ENCODE measurements around the gene CSRP1. TPM values are rescaled to one million over a fixed set of nuclear protein-coding genes. Genes with fewer than 3 reads are reported as not detected.

Gene CSRP1
- polyA plus RNA-seq, 6 donors from 2014 or later: 25.4 to 35.4 (median 27.8) TPM

DNA sequence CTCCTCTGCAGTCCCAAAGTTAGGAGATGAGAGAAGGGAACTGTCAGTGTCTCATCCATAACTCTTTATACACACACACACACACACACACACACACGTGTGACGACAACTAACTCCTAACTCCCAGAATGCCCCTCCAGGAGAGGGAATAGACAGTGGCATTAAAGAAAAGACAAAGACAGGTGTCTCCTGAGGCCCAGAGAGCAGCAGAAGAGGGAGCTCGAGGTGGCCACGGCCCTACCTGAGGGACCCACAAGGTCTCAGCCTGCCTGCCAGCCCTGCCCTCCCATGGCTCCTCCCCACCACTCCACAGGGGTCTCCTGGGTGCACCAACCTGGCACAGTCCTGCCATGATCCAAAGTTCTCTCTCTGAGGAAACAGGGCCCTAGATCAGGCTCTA is 36.3 kb downstream of the CSRP1 start:
- Mint-ChIP-seq H3K4me3 (peak overlapping the region in 2 of 8 donors; percentile 22 to 76), H3K27me3 (peaks cover 40 to 73% (median 57%) of the 10 kb centered on the region in 3 donors), H3K4me1 (peaks cover 5 to 8% (median 6%) of the 10 kb centered on the region in 3 donors), H3K27ac (no peak overlapping the region), H3K9me3 (no peaks in the 10 kb centered on the region), H3K36me3 (no peaks in the 10 kb centered on the region)
- ATAC-seq (ENCODE audit: low read depth in 2 of 2): no peak
- no peak for DNase-seq

DNA sequence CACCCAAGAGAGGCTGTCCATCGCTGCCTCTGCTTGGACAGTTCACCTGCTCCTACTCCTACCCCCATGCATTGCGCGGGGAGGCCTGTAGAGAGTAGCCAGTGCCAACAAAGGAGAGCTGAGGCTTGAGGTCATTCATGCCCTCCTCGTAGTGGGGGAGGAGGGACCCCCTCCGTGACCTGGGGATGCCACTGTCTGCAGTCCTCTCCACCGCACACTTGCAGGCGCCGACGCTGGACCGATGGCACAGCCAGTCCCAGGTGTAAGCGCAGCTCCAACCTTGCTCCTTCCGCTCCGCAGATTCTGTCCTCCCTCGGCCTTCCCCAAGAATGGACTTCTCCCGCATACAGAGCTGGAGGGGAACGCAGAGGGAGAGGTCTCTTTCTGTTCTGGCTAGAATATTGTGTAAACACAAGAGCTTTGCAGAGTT is 37.3 kb downstream of the CSRP1 start:
- no peaks in the 10 kb centered on the region for H3K36me3 Mint-ChIP-seq
- H3K4me3 Mint-ChIP-seq: peak overlapping the region in 7 of 8 donors; percentile 27 to 77 (median 66)
- ATAC-seq (ENCODE audit: low read depth in 2 of 2): no peak
- no peak for DNase-seq
- no peak overlapping the region for H3K27ac Mint-ChIP-seq
- H3K9me3 Mint-ChIP-seq: no peaks in the 10 kb centered on the region
- H3K4me1 Mint-ChIP-seq: peaks cover 5 to 8% (median 6%) of the 10 kb centered on the region in 3 donors
- H3K27me3 Mint-ChIP-seq: peaks cover 37 to 73% (median 57%) of the 10 kb centered on the region in 3 donors

DNA sequence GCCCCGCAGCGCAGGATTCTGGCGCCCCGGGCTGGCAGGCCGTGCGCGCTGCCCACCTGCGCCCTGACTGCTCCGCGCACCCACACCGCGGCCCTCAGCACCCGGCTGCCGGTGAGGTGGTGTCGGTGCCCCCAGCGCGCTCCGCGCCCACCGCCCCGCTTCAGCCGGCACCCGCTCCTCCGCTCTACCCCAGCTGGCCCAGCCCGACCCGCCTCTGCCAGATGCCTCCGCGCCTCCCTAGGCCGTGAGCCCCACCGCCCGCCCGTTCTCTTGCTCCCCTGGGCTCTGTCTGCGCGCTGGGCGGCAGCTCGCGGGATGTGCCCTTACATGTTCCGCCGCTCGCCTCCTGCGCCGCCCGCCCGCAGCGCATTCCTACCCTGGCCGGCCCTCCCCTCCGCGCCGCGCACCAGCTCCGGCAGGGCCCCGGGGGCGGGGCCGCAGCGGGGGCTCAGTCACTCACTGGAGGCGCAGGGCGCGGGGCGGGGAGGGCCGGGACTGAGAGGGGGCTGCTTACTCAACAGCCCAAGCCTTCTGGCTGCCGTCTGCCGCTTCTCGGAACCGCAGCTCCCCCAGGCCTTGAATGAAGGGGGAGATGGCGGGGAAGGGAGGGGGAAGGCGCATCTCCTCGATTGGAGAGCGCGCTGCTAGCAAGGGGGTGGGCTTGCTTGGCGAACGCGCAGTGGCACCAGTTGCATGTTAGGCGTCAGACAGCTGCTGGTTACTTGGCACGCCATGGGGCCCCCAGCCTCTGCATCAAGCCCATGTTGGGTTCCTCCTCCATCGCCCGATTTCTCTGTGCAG is 37.9 kb downstream of the CSRP1 start, which contains the start of gene PHLDA3:
Gene PHLDA3, minus strand, starts transcription at position 345 of the 801 bp plus-strand sequence. CDS start 402 bp downstream, outside the sequence.
- Mint-ChIP-seq H3K4me1 (peaks cover 5 to 8% (median 6%) of the 10 kb centered on the region in 3 donors), H3K4me3 (peak within 1 kb of the TSS; percentile 27 to 77 (median 64)), H3K27me3 (peaks cover 37 to 72% (median 53%) of the 10 kb centered on the region in 3 donors), H3K36me3 (no peaks in the 10 kb centered on the region), H3K27ac (no peak within 1 kb of the TSS), H3K9me3 (no peaks in the 10 kb centered on the region)
- ATAC-seq (ENCODE audit: low read depth in 2 of 2) (peak; percentile 60 to 61), DNase-seq (no peak)

DNA sequence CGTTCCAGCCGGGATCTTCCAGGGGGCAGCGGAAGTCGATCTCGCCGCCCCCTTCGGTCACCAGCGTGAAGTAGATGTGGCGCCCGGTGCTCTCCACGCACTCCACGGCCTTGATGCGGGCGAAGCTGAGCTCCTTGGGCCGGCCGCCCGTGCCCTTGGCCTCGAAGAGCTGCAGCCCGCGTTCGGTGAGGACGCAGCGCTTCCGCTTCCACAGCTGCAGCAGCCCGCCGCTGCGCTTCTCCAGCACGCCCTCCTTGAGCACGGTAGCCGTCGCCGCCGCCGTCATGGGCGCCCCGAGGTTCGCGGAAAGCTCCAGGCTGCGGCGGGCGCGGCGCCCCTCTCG is 38.5 kb downstream of the CSRP1 start:
- Mint-ChIP-seq H3K27me3 (peaks cover 35 to 66% (median 48%) of the 10 kb centered on the region in 3 donors), H3K9me3 (no peaks in the 10 kb centered on the region), H3K36me3 (no peaks in the 10 kb centered on the region), H3K4me3 (peak overlapping the region in 4 of 8 donors; percentile 19 to 61 (median 40)), H3K27ac (no peak overlapping the region), H3K4me1 (peaks cover 5 to 8% (median 6%) of the 10 kb centered on the region in 3 donors)
- DNase-seq (no peak), ATAC-seq (ENCODE audit: low read depth in 2 of 2) (peak; percentile 50 to 52)

DNA sequence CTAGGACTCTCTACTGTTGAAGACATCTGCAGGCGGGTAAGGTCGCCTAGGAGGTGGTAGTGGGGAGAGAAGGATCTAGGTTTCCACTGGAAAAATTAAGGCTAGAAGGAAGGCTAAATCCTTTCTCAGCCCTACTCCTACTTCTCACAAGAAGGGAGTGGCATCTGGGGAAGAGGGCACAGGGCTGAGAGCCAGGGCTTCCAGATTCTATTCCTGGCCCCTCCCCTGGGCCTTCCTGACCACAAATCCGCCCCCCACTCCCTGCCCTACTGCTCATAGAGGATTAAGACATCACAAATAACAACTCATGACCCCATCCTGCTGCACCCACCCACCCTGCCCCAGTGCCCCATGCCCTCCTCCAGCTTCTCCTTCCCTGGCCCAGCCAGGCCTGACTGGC is 40.4 kb downstream of the CSRP1 start:
- peaks cover 23 to 57% (median 29%) of the 10 kb centered on the region in 3 donors for H3K27me3 Mint-ChIP-seq
- H3K36me3 Mint-ChIP-seq: no peaks in the 10 kb centered on the region
- DNase-seq (no peak), ATAC-seq (ENCODE audit: low read depth in 2 of 2) (no peak)
- H3K27ac Mint-ChIP-seq: peak overlapping the region in 1 of 6 donors; percentile 79
- H3K4me1 Mint-ChIP-seq: peaks cover 5 to 8% (median 6%) of the 10 kb centered on the region in 3 donors
- no peak overlapping the region for H3K4me3 Mint-ChIP-seq
- H3K9me3 Mint-ChIP-seq: no peaks in the 10 kb centered on the region

DNA sequence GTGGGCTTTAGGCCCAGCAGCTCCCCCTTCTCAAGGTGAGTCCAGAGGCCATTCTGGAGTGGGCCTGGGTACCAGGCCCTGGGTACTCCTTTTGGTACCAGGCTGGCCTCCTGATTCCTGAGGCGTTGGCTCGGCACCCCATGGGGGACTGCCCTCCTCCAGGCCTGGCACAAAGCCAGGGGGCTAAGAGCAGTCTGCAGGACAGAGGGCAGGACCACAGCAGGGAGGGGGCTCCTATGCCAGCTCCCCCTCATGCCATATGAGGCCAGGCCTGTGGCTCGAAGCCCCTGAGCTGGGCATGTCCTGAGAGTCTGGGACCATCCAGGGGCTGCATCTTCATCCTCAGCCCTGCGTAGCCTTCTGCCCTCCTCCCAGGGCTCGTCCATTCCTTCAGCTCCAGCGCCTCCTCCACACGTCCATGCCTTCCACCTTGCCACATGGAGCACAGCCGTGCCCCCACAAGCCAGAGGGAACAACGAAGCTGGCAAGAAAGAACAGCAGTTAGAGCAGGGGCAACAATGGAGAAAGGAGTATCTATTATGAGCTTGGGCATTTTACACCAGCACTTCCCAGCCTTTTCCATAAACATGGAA is 41.1 kb downstream of the CSRP1 start:
- Mint-ChIP-seq H3K4me3 (no peak overlapping the region), H3K9me3 (no peaks in the 10 kb centered on the region)

DNA sequence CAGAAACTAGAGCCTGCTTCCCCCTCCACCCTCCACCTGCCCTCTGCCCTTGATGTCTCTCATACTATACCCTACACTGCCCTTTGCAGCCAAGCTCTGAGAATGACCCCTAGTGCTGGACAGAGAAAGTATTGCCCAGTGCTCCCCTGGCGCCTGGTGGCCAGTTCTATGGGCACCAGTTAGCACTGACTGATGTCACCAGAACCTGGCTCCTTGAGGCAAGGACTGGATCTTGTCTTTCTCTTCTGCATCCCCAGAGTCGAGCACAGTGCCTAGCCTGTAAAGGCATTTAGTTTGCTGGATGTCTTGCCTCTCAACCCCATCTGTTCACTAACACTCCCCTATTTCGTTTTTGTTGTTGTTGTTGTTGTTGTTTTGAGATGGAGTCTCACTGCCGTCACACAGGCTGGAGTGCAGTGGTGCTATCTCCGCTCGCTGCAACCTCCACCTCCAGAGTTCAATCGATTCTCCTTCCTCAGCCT is 43.8 kb downstream of the CSRP1 start:
- no peaks in the 10 kb centered on the region for H3K36me3 Mint-ChIP-seq
- H3K9me3 Mint-ChIP-seq: no peaks in the 10 kb centered on the region
- H3K4me3 Mint-ChIP-seq: no peak overlapping the region
- DNase-seq (no peak), ATAC-seq (ENCODE audit: low read depth in 2 of 2) (no peak)
- H3K4me1 Mint-ChIP-seq: peaks cover 0 to 4% (median 0%) of the 10 kb centered on the region in 3 donors
- no peak overlapping the region for H3K27ac Mint-ChIP-seq
- H3K27me3 Mint-ChIP-seq: peaks cover 6 to 30% (median 9%) of the 10 kb centered on the region in 3 donors

More for the DNA sequence above, 41.1 kb downstream of the CSRP1 start:
- H3K36me3 Mint-ChIP-seq: no peaks in the 10 kb centered on the region
- DNase-seq (no peak), ATAC-seq (ENCODE audit: low read depth in 2 of 2) (no peak)
- no peak overlapping the region for H3K27ac Mint-ChIP-seq
- peaks cover 17 to 50% (median 22%) of the 10 kb centered on the region in 3 donors for H3K27me3 Mint-ChIP-seq
- H3K4me1 Mint-ChIP-seq: peaks cover 5 to 8% (median 6%) of the 10 kb centered on the region in 3 donors

DNA sequence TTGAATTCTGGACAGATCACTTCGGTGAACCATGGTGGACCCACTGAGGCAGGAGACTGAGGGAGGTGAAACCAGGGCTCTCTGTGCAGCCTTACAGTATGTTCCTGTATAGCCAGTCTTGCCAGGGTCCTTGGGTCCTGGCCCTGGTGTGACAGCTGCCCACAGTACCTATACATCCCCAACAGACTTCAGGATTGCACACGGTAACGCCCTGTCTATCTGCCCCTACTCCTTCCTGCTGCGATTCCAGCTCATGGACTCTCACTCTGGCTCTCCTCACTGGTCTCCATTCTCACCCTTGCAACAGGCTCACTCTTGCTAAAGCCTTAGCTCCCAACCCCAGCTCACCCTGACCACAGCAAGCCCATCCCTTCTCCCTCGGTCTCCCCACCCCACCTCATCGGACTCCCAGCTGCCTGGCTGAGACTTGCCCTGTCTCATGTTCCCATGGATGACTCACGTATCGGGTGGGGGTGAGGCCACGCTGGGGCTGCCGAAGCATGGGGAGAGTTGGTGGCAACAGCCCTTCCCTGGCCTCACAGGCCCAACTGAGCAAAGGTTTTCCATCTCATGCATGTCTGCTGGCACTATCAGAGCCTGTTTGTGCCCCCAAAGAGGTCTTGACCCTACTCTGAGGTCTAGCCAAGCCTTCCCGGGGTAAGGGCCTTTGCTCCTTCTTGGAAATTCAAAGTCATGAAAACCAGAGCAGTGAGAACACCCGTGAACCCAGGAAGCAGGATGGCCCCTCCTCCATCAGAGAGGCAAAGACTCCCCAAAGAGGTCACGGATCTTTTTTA is 45.1 kb downstream of the CSRP1 start:
- Mint-ChIP-seq H3K27me3 (peaks cover 0 to 22% (median 4%) of the 10 kb centered on the region in 3 donors), H3K36me3 (no peaks in the 10 kb centered on the region), H3K27ac (no peak overlapping the region), H3K9me3 (no peaks in the 10 kb centered on the region), H3K4me1 (no peaks in the 10 kb centered on the region), H3K4me3 (no peak overlapping the region)
- no peak for ATAC-seq (ENCODE audit: low read depth in 2 of 2)
- no peak for DNase-seq

DNA sequence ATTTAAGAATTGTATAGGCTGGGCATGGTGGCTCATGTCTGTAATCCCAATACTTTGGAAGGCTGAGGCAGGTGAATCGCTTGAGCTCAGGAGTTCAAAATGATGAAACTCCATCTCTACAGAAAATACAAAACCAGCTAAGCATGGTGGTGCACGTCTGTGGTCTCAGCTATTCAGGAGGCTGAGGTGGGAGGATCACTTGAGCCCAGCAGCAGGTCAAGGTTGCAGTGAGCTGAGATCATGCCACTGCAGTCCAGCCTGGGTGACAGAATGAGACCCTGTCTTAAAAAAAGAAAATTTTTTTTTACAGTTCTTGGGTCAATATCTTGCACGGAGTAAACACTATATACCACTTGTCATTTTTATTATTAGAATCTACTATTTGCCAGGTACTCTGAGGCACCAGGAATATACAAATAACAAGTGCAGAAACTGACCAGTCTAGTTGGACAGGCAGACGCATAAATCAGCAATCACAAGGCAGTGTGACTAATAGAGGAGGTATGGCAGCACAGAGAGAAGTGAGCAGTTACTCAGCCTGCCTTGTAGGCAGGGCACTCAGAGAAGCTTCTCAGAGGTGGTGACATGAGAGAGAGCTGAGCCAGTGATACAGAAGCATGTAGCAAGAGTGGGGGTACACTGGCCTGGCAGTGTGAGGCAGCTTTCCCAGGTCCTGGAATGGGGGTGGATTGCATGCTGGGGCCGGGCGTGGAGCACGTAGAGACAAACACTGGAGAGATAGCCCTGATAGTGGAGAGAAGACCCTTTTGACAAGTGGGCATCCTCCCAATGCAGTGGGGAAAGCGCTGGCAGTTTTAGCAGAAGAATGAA is 45.9 kb downstream of the CSRP1 start:
- Mint-ChIP-seq H3K27ac (no peak overlapping the region), H3K4me3 (no peak overlapping the region), H3K4me1 (no peaks in the 10 kb centered on the region), H3K27me3 (peaks cover 0 to 18% (median 4%) of the 10 kb centered on the region in 3 donors), H3K36me3 (no peaks in the 10 kb centered on the region), H3K9me3 (no peaks in the 10 kb centered on the region)
- ATAC-seq (ENCODE audit: low read depth in 2 of 2) (no peak), DNase-seq (no peak)

DNA sequence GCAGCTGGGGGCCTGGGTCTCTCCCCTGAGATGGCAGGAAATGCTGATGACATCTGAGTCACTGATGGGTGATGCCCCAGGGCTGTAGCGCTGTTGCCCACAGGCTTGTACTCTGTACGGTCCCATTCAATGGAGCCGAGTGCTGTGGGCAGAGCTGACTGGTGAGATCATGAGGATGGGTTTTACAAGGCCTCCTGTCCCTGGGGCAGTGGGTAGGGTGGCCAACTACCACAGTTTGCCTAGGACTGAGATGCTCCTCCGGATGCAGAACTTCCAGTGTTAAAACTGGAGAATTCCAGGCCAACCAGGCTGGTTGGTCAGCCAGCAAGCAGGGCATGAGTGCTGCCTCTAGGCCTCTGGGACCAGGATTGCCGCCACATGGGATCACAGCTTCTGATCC is 47.1 kb downstream of the CSRP1 start:
- H3K27ac Mint-ChIP-seq: no peak overlapping the region
- no peak for ATAC-seq (ENCODE audit: low read depth in 2 of 2)
- H3K4me3 Mint-ChIP-seq: no peak overlapping the region
- no peaks in the 10 kb centered on the region for H3K9me3 Mint-ChIP-seq
- H3K4me1 Mint-ChIP-seq: no peaks in the 10 kb centered on the region
- no peaks in the 10 kb centered on the region for H3K36me3 Mint-ChIP-seq
- DNase-seq: no peak
- peaks cover under 1 to 18% (median 4%) of the 10 kb centered on the region in 3 donors for H3K27me3 Mint-ChIP-seq

DNA sequence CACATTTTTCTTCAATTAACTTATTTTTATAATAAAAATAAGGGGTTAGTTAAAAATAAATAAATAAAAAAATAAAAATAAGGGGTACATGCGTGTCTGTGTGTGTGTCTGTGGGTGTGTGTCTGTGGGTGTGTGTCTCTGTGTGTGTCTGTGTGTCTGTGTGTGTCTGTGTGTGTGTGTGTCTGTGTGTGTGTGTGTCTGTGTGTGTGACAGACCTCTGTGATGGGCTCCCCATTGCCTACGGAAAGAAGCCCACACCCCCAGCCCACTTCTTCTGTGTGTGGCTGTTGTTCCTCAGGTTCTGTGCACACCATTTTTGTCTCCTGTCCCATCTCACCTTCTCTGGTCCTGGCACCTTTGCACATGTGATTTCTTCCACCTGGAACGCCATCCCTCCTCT is 47.9 kb downstream of the CSRP1 start:
- H3K9me3 Mint-ChIP-seq: peaks cover 0 to 2% (median 0%) of the 10 kb centered on the region in 7 donors
- peaks cover 4 to 18% (median 7%) of the 10 kb centered on the region in 3 donors for H3K27me3 Mint-ChIP-seq
- no peak for ATAC-seq (ENCODE audit: low read depth in 2 of 2)
- H3K27ac Mint-ChIP-seq: no peak overlapping the region
- no peaks in the 10 kb centered on the region for H3K36me3 Mint-ChIP-seq
- DNase-seq: no peak
- no peaks in the 10 kb centered on the region for H3K4me1 Mint-ChIP-seq
- H3K4me3 Mint-ChIP-seq: no peak overlapping the region

DNA sequence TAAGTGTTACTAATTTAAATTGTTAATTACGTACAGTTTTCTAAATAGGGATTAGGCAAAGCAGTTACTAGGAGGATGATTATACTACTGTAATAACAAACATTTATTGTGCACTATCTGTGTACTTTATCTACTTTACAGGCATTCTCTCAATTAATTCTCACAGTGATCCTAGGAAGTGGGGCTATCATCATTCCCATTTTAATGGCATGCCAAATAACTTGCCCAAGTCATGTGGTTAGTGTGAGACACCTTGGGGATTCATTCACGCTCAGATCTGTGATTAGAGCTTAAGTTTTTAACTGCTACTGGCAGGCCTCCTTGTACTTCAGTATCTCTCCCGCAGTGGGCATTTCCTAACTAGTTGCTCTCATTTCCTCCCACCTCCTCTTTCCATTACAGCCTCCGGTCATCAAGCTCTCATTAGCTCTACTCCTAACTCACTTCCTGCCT is 49.4 kb downstream of the CSRP1 start:
- DNase-seq (no peak), ATAC-seq (ENCODE audit: low read depth in 2 of 2) (no peak)
- Mint-ChIP-seq H3K9me3 (peaks cover 0 to 8% (median 3%) of the 10 kb centered on the region in 7 donors), H3K36me3 (no peaks in the 10 kb centered on the region), H3K27me3 (peaks cover 4 to 26% (median 16%) of the 10 kb centered on the region in 3 donors), H3K27ac (peak overlapping the region in 1 of 6 donors; percentile 3), H3K4me3 (no peak overlapping the region), H3K4me1 (no peaks in the 10 kb centered on the region)

All from naive B cell (primary cell).